GM12891 (cell line): ENCODE results near the gene AADACL3.

Source experiments
- POLR2AphosphoS5 ChIP-seq: IDR thresholded peaks from 2 replicates; pipeline ENCODE4 v1.6.1; 2011; ENCODE audit warnings: low read depth, low read length, control low read depth
- TAF1 ChIP-seq: IDR thresholded peaks from 2 replicates; pipeline ENCODE4 v1.6.1; 2011; ENCODE audit warnings: low read depth, low read length, control low read depth

DNA sequence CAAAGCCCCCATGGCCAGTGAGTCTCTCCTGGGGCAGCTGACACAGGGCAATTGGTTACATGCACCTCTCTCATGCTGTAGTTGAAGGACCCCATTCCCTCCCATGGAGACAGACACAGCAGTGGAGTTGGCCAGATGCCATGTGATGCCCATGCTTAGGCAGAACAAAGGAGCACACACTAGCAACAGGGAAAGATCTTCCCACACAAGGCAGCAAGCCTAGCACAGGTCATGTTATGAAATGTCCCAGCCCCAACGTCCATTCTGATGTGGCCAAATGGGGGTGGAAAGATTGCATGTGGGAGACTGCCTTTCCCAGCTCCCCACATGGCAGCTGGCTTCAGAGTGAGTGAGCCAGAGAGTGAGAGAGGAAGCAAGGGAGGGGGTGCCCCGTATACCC lies 37.6 kb upstream of the AADACL3 start:
- TF ChIP-seq TAF1 (no peak), POLR2AphosphoS5 (no peak)
